Astrocyte (in vitro differentiated cells and primary cell): ENCODE results near the gene WDR37.

Experiments
- EZH2 ChIP-seq: IDR thresholded peaks from 2 replicates; pipeline ENCODE4 v1.6.1; 2012; ENCODE audit warnings: mild to moderate bottlenecking, low read length, inconsistent platforms; ENCODE audit not compliant: insufficient read depth
- TF ChIP-seq, protein P1 (sequence below): IDR thresholded peaks from 2 replicates; pipeline ENCODE4 v1.5.1; 2011; ENCODE audit warnings: low read depth, mild to moderate bottlenecking, inconsistent platforms, low read length, moderate library complexity; ENCODE audit not compliant: insufficient read depth

DNA sequence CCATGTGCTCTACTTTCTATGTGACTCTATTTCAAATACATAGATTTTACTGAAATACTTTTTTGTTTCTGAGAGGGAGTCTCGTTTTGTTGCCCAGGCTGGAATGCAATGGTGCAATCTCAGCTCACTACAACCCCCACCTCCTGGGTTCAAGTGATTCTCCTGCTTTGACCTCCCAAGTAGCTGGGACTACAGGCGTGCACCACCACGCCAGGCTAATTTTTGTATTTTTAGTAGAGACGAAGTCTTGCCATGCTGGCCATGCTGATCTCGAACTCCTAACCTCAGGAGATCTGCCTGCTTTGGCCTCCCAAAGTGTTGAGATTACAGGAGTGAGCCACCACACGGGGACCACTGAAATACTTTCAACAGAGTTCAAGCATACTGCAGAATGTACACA lies 10.8 kb upstream of the WDR37 start:
- TF ChIP-seq, protein P1, sequence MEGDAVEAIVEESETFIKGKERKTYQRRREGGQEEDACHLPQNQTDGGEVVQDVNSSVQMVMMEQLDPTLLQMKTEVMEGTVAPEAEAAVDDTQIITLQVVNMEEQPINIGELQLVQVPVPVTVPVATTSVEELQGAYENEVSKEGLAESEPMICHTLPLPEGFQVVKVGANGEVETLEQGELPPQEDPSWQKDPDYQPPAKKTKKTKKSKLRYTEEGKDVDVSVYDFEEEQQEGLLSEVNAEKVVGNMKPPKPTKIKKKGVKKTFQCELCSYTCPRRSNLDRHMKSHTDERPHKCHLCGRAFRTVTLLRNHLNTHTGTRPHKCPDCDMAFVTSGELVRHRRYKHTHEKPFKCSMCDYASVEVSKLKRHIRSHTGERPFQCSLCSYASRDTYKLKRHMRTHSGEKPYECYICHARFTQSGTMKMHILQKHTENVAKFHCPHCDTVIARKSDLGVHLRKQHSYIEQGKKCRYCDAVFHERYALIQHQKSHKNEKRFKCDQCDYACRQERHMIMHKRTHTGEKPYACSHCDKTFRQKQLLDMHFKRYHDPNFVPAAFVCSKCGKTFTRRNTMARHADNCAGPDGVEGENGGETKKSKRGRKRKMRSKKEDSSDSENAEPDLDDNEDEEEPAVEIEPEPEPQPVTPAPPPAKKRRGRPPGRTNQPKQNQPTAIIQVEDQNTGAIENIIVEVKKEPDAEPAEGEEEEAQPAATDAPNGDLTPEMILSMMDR, result no peak
- no peak for TF ChIP-seq EZH2
